Ectodermal cell (in vitro differentiated cells): Measurements from ENCODE around the gene AFP.

Experiments used
- H3K27ac ChIP-seq: 2 replicates; pipeline ENCODE4 v1.7.0; 2013; ENCODE audit warnings: mild to moderate bottlenecking, low read depth, low read length; ENCODE audit not compliant: insufficient read depth, poor library complexity, severe bottlenecking
- H3K27me3 ChIP-seq: 2 replicates; pipeline ENCODE4 v1.7.0; 2013; ENCODE audit warnings: mild to moderate bottlenecking, low read length; ENCODE audit not compliant: insufficient read depth, control insufficient read depth, poor library complexity, severe bottlenecking
- H3K36me3 ChIP-seq: one replicate; pipeline ENCODE4 v1.7.0; 2013; ENCODE audit warnings: low read length; ENCODE audit not compliant: control insufficient read depth, insufficient read depth
- H3K4me1 ChIP-seq: one replicate; pipeline ENCODE4 v1.7.0; 2013; ENCODE audit warnings: low read length; ENCODE audit not compliant: control insufficient read depth, insufficient read depth
- H3K4me3 ChIP-seq: 2 replicates; pipeline ENCODE4 v1.7.0; 2013; ENCODE audit warnings: low read depth, low read length, control low read depth; ENCODE audit not compliant: insufficient read depth
- H3K9me3 ChIP-seq: 2 replicates; pipeline ENCODE4 v1.7.0; 2013; ENCODE audit warnings: mild to moderate bottlenecking, low read length, moderate library complexity; ENCODE audit not compliant: control insufficient read depth
- WGBS, 2 experiments: methylation state at CpG; one replicate each; pipeline ENCODE4 v1.1.7; 2013; ENCODE audit warnings: missing lambda C conversion rate in 2 of 2; 5-methylcytosine and 5-hydroxymethylcytosine counted together

AFP gene

GRCh38 chr4:73422458-73422752 is 13.6 kb upstream of the AFP start:
- WGBS, 2 experiments = 45 to 63% methylated on average over 2 to 3 of the region's 4 CpGs
- H3K4me1 ChIP-seq = no peaks in the 10 kb centered on the region

GRCh38 chr4:73423184-73423583 is 12.8 kb upstream of the AFP start:
- Histone ChIP-seq H3K27ac (no peak overlapping the region), H3K36me3 (no peaks in the 10 kb centered on the region), H3K4me1 (no peaks in the 10 kb centered on the region), H3K9me3 (no peaks in the 10 kb centered on the region), H3K27me3 (no peaks in the 10 kb centered on the region), H3K4me3 (no peak overlapping the region)

More at GRCh38 chr4:73422458-73422752, 13.6 kb upstream of the AFP start:
- H3K27ac ChIP-seq = no peak overlapping the region
- no peaks in the 10 kb centered on the region for H3K27me3 ChIP-seq
- no peaks in the 10 kb centered on the region for H3K9me3 ChIP-seq
- no peaks in the 10 kb centered on the region for H3K36me3 ChIP-seq
- no peak overlapping the region for H3K4me3 ChIP-seq

GRCh38 chr4:73426666-73427065 is 9.4 kb upstream of the AFP start:
- 87 to 92% methylated on average over 3 of the region's 3 CpGs for WGBS, 2 experiments

GRCh38 chr4:73429118-73429517 is 6.9 kb upstream of the AFP start:
- Histone ChIP-seq H3K27ac (no peak overlapping the region), H3K4me3 (no peak overlapping the region), H3K36me3 (no peaks in the 10 kb centered on the region), H3K4me1 (no peaks in the 10 kb centered on the region), H3K27me3 (no peaks in the 10 kb centered on the region), H3K9me3 (no peaks in the 10 kb centered on the region)
- 90 to 92% methylated on average over 2 of the region's 2 CpGs for WGBS, 2 experiments

More at GRCh38 chr4:73426666-73427065, 9.4 kb upstream of the AFP start:
- H3K4me3 ChIP-seq = no peak overlapping the region
- no peaks in the 10 kb centered on the region for H3K36me3 ChIP-seq
- H3K27me3 ChIP-seq = no peaks in the 10 kb centered on the region
- H3K9me3 ChIP-seq = no peaks in the 10 kb centered on the region
- H3K27ac ChIP-seq = no peak overlapping the region
- no peaks in the 10 kb centered on the region for H3K4me1 ChIP-seq

- WGBS, 2 experiments = 94 to 97% methylated on average over 1 to 2 of the region's 2 CpGs
- Histone ChIP-seq H3K36me3 (no peaks in the 10 kb centered on the region), H3K27me3 (no peaks in the 10 kb centered on the region), H3K4me1 (no peaks in the 10 kb centered on the region), H3K27ac (no peak overlapping the region), H3K4me3 (no peak overlapping the region), H3K9me3 (no peaks in the 10 kb centered on the region)
Observed at GRCh38 chr4:73429826-73430587, 6.0 kb upstream of the AFP start.

- Histone ChIP-seq H3K36me3 (no peaks in the 10 kb centered on the region), H3K4me3 (no peak overlapping the region), H3K4me1 (no peaks in the 10 kb centered on the region), H3K9me3 (no peaks in the 10 kb centered on the region), H3K27ac (no peak overlapping the region), H3K27me3 (no peaks in the 10 kb centered on the region)
- WGBS, 2 experiments = no CpG with 5 or more reads among the region's 1 CpG
Observed at GRCh38 chr4:73431813-73432168, 4.2 kb upstream of the AFP start.

GRCh38 chr4:73432169-73433000 is 3.6 kb upstream of the AFP start:
- H3K9me3 ChIP-seq = no peaks in the 10 kb centered on the region
- no peaks in the 10 kb centered on the region for H3K27me3 ChIP-seq
- H3K27ac ChIP-seq = no peak overlapping the region
- H3K4me3 ChIP-seq = no peak overlapping the region
- no peaks in the 10 kb centered on the region for H3K4me1 ChIP-seq
- 94% methylated on average over 4 to 5 of the region's 5 CpGs for WGBS, 2 experiments
- no peaks in the 10 kb centered on the region for H3K36me3 ChIP-seq

GRCh38 chr4:73433140-73433539 is 2.9 kb upstream of the AFP start:
- no peak overlapping the region for H3K4me3 ChIP-seq
- no peaks in the 10 kb centered on the region for H3K27me3 ChIP-seq
- no peaks in the 10 kb centered on the region for H3K9me3 ChIP-seq
- H3K36me3 ChIP-seq = no peaks in the 10 kb centered on the region
- H3K27ac ChIP-seq = no peak overlapping the region
- no peaks in the 10 kb centered on the region for H3K4me1 ChIP-seq
- 91 to 92% methylated on average over 1 of the region's 2 CpGs for WGBS, 2 experiments

GRCh38 chr4:73434311-73434710 is 1.7 kb upstream of the AFP start:
- H3K4me1 ChIP-seq = no peaks in the 10 kb centered on the region
- H3K9me3 ChIP-seq = no peaks in the 10 kb centered on the region
- H3K27me3 ChIP-seq = no peaks in the 10 kb centered on the region
- no peak overlapping the region for H3K27ac ChIP-seq
- WGBS, 2 experiments = 60 to 64% methylated on average over 3 of the region's 3 CpGs
- no peak overlapping the region for H3K4me3 ChIP-seq
- no peaks in the 10 kb centered on the region for H3K36me3 ChIP-seq

- no peak overlapping the region for H3K27ac ChIP-seq
- 90 to 97% methylated on average over 3 of the region's 3 CpGs for WGBS, 2 experiments
- H3K36me3 ChIP-seq = no peaks in the 10 kb centered on the region
- H3K27me3 ChIP-seq = no peaks in the 10 kb centered on the region
- H3K9me3 ChIP-seq = no peaks in the 10 kb centered on the region
- H3K4me3 ChIP-seq = no peak overlapping the region
- no peaks in the 10 kb centered on the region for H3K4me1 ChIP-seq
Observed at GRCh38 chr4:73436674-73437557, 895 bp downstream of the AFP start.
